Erythroblast (primary cell): ENCODE data around the gene EIF2B5.
"Not testable (repeated sequence)": the region's sequence is repeated elsewhere in the genome, so short reads cannot be mapped to it uniquely, and the experiment has no call there.

Experiments
- GATA1 ChIP-seq: IDR thresholded peaks from 2 replicates; pipeline ENCODE4 v1.6.1; 2011; ENCODE audit warnings: low read depth, mild to moderate bottlenecking, control low read depth, low read length, moderate library complexity
- POLR2A ChIP-seq: IDR thresholded peaks from 2 replicates; pipeline ENCODE4 v1.6.1; 2011; ENCODE audit warnings: mild to moderate bottlenecking, low read length

DNA sequence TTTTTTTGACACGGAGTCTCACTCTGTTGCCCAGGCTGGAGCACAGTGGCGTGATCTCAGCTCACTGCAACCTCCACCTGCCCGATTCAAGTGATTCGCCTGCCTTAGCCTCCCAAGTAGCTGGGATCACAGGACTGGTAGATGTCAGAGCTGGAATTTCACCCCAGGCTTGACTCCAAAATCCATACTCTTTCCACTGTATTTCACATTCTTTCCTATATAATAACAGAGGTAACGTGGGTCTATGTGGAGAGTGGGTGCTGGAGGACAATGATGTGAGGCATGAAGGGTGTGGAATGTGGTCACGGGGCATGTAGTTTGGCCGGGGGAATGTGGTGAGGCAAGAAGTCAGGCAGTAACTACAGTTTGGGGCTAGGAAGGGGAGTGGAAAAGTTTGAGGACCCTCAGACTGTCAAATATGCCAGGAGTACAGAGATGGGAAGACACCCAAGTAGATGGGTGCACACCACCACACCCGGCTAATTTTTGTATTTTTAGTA lies 27.5 kb downstream of the EIF2B5 start:
- TF ChIP-seq POLR2A, GATA1: not testable (repeated sequence)
